Astrocyte (in vitro differentiated cells and primary cell): ENCODE measurements around the gene SLC51B.

Source experiments
- CTCF ChIP-seq: IDR thresholded peaks from 2 replicates; pipeline ENCODE4 v1.5.1; 2011; ENCODE audit warnings: low read depth, mild to moderate bottlenecking, inconsistent platforms, low read length, moderate library complexity; ENCODE audit not compliant: insufficient read depth
- EZH2 ChIP-seq: IDR thresholded peaks from 2 replicates; pipeline ENCODE4 v1.6.1; 2012; ENCODE audit warnings: mild to moderate bottlenecking, low read length, inconsistent platforms; ENCODE audit not compliant: insufficient read depth

GRCh38 chr15:65049418-65049840 is 4.2 kb downstream of the SLC51B start:
- TF ChIP-seq CTCF (no peak), EZH2 (no peak)
